Measurements from ENCODE around the gene PCDH18. TPM values are rescaled to one million over a fixed set of nuclear protein-coding genes. Genes with fewer than 3 reads are reported as not detected.
A peak's percentile ranks its signal among the peaks of the same experiment; 100 is the strongest.

The PCDH18 gene
- total and polyA plus RNA-seq, 2 of the 4 experiments (the other 2 are of a cell fraction): 41.3 to 119 TPM

DNA sequence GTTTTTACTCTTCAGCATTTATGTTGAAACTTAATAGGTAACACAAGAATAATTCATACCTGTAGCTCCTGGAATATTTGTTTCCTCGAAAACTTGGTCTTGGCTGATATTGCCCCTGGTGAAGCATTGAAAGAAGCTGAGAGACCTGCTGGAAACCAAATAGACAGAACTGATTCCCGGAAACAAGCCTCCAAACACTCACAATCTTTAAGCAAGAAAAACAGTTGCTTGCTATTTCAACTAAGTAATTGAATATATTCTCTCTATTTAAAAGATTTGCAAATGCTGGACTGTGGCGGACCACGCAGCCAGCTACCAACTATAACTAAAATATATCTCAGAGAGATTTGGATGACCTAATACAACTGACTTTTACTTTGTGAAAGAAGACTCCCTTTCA, 3.6 kb downstream of the PCDH18 start:
- H3K79me1 ChIP-seq (ENCODE audit: low read depth in 1 of 2, low read length in 2 of 2): peaks cover 18 to 31% of the 10 kb centered on the region in 2 experiments
- in situ Hi-C loops (cut with MboI; ENCODE audit: low sequenced_read_pairs): loop anchor here (10.0 to 25.0 kb wide), 3 partner anchors 404 to 1159 kb away; no protein-coding TSS in a partner anchor
- BruUV-seq (replicated peaks): no TSS peak
- no peak overlapping the region for H2AK5ac ChIP-seq (ENCODE audit: low read depth, low read length)
- no peak overlapping the region for H3K23ac ChIP-seq (ENCODE audit: low read depth, low read length)
- POLR2A ChIA-PET (ENCODE audit: unreplicated experiment): interaction anchor here (0.6 kb wide), 1 partner anchor 135 kb away, joined by 3 read pairs; no protein-coding TSS in a partner anchor
- peak overlapping the region; percentile 22; the same call in 1 of the 2 replicates for H3K18ac ChIP-seq (ENCODE audit: low read depth, low read length)
- H4K20me1 ChIP-seq (ENCODE audit: insufficient read depth, low read length): peaks cover 26% of the 10 kb centered on the region; the same call in 1 of the 2 replicates
- H3K56ac ChIP-seq (ENCODE audit: extremely low read depth, insufficient read depth, low read length): no peak overlapping the region
- WGBS, 2 experiments (ENCODE audit: extremely low coverage in 2 of 2, insufficient read length in 1 of 2): no CpG with 5 or more reads among the region's 4 CpGs
- no peak overlapping the region for H2BK120ac ChIP-seq (ENCODE audit: low read depth, low read length)
- H3K9me3 ChIP-seq (ENCODE audit: control insufficient read depth, insufficient read depth, low read length): no peaks in the 10 kb centered on the region
- CTCF ChIA-PET: no interaction called here
- peaks cover 3% of the 10 kb centered on the region; the same call in 1 of the 2 replicates for H3K4me1 ChIP-seq (ENCODE audit: control insufficient read depth, insufficient read depth, low read length)
- peak overlapping the region; percentile 94 for H3K9ac ChIP-seq (ENCODE audit: low read depth, low read length)
- intact Hi-C loops (cut with micrococcal nuclease): loop anchor here (5.0 kb wide), 1 partner anchor 661 kb away; no protein-coding TSS in a partner anchor
- H4K91ac ChIP-seq (ENCODE audit: insufficient read depth, low read depth, low read length): no peak overlapping the region
- H3K4me3 ChIP-seq (ENCODE audit: insufficient read depth, low read depth, low read length): peak overlapping the region; percentile 62
- no peak overlapping the region for H2BK20ac ChIP-seq (ENCODE audit: low read depth, low read length)
- H2AK9ac ChIP-seq (replicated peaks; ENCODE audit: low read depth, low read length, poor library complexity): no peak overlapping the region
- H4K5ac ChIP-seq (ENCODE audit: low read depth, low read length): no peak overlapping the region
- no peak overlapping the region for H2BK15ac ChIP-seq (ENCODE audit: low read depth, low read length)
- H3K4ac ChIP-seq (ENCODE audit: low read depth, low read length): no peak overlapping the region
- H2AFZ ChIP-seq (replicated peaks; ENCODE audit: low read length, poor library complexity): no peak overlapping the region
- no peak overlapping the region for H4K8ac ChIP-seq (ENCODE audit: low read depth in 2 of 2, low read length in 2 of 2)
- no peak overlapping the region for H2BK5ac ChIP-seq (ENCODE audit: low read depth, low read length, poor library complexity, severe bottlenecking)
- peak overlapping the region; percentile 69; the same call in 1 of the 2 replicates for H3K27ac ChIP-seq (ENCODE audit: insufficient read depth, low read length)
- ATAC-seq (ENCODE audit: low read depth) (no peak), DNase-seq (no peak)
- peaks cover 52% of the 10 kb centered on the region for H3K36me3 ChIP-seq (ENCODE audit: control insufficient read depth, insufficient read depth, low read length)
- no peak overlapping the region for H3K14ac ChIP-seq (replicated peaks; ENCODE audit: low read depth, low read length)
- H3K9me1 ChIP-seq (ENCODE audit: insufficient read depth, low read length): 0 out of 2 replicates have a peak, but pooled peaks cover 2% of the 10 kb centered on the region
- H3K4me2 ChIP-seq (ENCODE audit: low read depth, low read length): peak overlapping the region; percentile 95
- H3K27me3 ChIP-seq (ENCODE audit: control insufficient read depth, insufficient read depth, low read length): no peaks in the 10 kb centered on the region
- dilution Hi-C loops (cut with HindIII; ENCODE audit: low sequenced_read_pairs, unreplicated experiment): no loop called here
- TF ChIP-seq RFX5 (IDR thresholded peaks at IDR 0.05; ENCODE audit: low read depth, low read length) (no peak), FOS (IDR thresholded peaks at IDR 0.05; ENCODE audit: low read depth, low read length) (no peak), MAZ (IDR thresholded peaks at IDR 0.05; ENCODE audit: borderline replicate concordance, low read depth, low read length) (no peak), MXI1 (IDR thresholded peaks at IDR 0.05; ENCODE audit: borderline replicate concordance, low read depth, low read length) (no peak)
